PC-9 (cell line): ENCODE measurements around the gene AUTS2. TPM values are rescaled to one million over a fixed set of nuclear protein-coding genes. Genes with fewer than 3 reads are reported as not detected.

Experiments used
- BruUV-seq: library from RNA; stranded (reverse); fragments of 400-500 nt; replicated peaks from 2 replicates; lab custom pipeline; 2021; lab: Mats Ljungman, UMichigan
- CTCF ChIA-PET: fragments of 300-600 bp; sonication (Branson Sonifier 250); formaldehyde crosslinking; loops from one replicate; lab custom pipeline; 2022; ENCODE audit warnings: antibody characterized with exemption; lab: Charles Lee
- POLR2A ChIA-PET: fragments of 300-600 bp; sonication (Branson Sonifier 250); formaldehyde crosslinking; loops from one replicate; lab custom pipeline; 2022; ENCODE audit warnings: antibody characterized with exemption; ENCODE audit not compliant: unreplicated experiment; lab: Charles Lee
- DNase-seq, 2 experiments: peaks; one replicate each; pipeline versions ENCODE4 v3.0.0 to v3.0.0-alpha.2; 2015 to 2022; ENCODE audit warnings: mixed read lengths in 1 of 2
- H2AFZ ChIP-seq: fragments of 200-600 bp; sonication (generic); 2 replicates; pipeline ENCODE4 v1.8.1; 2017; ENCODE audit warnings: antibody characterized with exemption
- H3F3A ChIP-seq: fragments of 200-600 bp; sonication (generic); 2 replicates; pipeline ENCODE4 v1.8.1; 2017; ENCODE audit warnings: antibody characterized with exemption, mild to moderate bottlenecking, low read depth; ENCODE audit not compliant: insufficient read depth
- H3K27ac ChIP-seq: fragments of 200-600 bp; sonication (generic); 2 replicates; pipeline ENCODE4 v1.6.1; 2016; ENCODE audit warnings: mixed run types
- H3K27me3 ChIP-seq: fragments of 200-600 bp; sonication (generic); 2 replicates; pipeline ENCODE4 v1.6.1; 2016; ENCODE audit warnings: low read depth, mixed run types; ENCODE audit not compliant: insufficient read depth
- H3K36me3 ChIP-seq: fragments of 200-600 bp; sonication (generic); 2 replicates; pipeline ENCODE4 v1.6.1; 2016; ENCODE audit warnings: low read depth, mixed run types
- H3K4me1 ChIP-seq: fragments of 200-600 bp; sonication (generic); replicated peaks from 2 replicates; pipeline ENCODE4 v1.6.1; 2016; ENCODE audit warnings: mixed run types; ENCODE audit not compliant: insufficient read depth
- H3K4me2 ChIP-seq: fragments of 200-600 bp; sonication (generic); 2 replicates; pipeline ENCODE4 v1.6.1; 2017; ENCODE audit warnings: mixed run types
- H3K4me3 ChIP-seq: fragments of 200-600 bp; sonication (generic); 2 replicates; pipeline ENCODE4 v1.6.1; 2016; ENCODE audit warnings: mixed run types
- H3K79me2 ChIP-seq: fragments of 200-600 bp; sonication (generic); 2 replicates; pipeline ENCODE4 v1.6.1; 2017; ENCODE audit warnings: low read depth, mixed run types
- H3K9me2 ChIP-seq: fragments of 200-600 bp; sonication (generic); 2 replicates; pipeline ENCODE4 v1.8.1; 2017; ENCODE audit warnings: mild to moderate bottlenecking; ENCODE audit not compliant: insufficient read depth
- H3K9me3 ChIP-seq: fragments of 200-600 bp; sonication (generic); 2 replicates; pipeline ENCODE4 v1.8.1; 2016; ENCODE audit warnings: low read depth; ENCODE audit not compliant: insufficient read depth
- H4K20me1 ChIP-seq: fragments of 200-600 bp; sonication (generic); 2 replicates; pipeline ENCODE4 v1.8.1; 2017; ENCODE audit not compliant: insufficient read depth
- EZH2 ChIP-seq: fragments of 200-600 bp; sonication (generic); IDR thresholded peaks from 2 replicates; pipeline ENCODE4 v1.8.0; 2017; ENCODE audit warnings: antibody characterized with exemption, low read depth
- intact Hi-C: fragments of 100-400 bp; cut with micrococcal nuclease; formaldehyde crosslinking; loops from one replicate; pipeline ENCODE4 v1.10.0; 2022; ENCODE audit not compliant: unreplicated experiment
- total RNA-seq: library from RNA; stranded (reverse); gene quantifications from 2 replicates; pipeline ENCODE4 v1.2.3, GENCODE V29; 2021
- TF ChIP-seq, protein P1 (sequence below): fragments of 200-600 bp; sonication (generic); conservative IDR thresholded peaks from 2 replicates; pipeline ENCODE4 v1.6.1; 2017; ENCODE audit warnings: mixed run types, antibody characterized with exemption, mild to moderate bottlenecking, moderate library complexity

AUTS2 gene
- total RNA-seq, 1 experiment from 2014 or later = not detected

DNA sequence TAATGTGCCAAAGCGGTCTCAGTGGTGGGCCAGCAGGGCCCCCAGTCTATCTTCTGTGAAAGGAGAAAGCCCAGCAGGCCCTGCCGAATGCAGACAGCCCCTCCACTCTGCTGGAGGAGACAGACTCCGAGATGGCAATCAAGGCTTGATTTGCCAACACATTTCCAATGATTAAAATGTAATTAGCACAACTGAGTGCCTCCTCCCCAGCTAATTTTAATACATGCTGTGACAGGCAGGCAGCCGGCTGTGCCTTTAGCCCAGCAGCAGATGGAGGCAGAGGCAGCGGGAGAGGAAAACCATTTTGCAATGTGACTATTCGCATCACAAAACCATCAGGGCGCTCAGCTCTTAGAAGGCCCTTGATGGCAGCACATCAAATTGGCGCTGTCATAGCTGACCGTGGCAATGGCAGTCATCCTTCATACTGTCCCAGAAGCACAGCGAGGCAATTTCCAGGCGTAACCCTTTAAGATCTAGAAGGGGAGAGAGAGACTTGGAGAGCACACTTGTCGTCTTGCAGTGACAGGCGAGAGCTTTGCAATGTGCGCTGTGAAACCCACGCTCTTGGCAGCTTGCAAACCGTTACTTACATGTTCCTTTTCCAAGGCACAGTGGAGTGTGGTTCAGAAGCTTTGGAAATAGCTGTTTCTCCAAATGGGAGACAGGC, 818.8 kb downstream of the AUTS2 start:
- peaks cover 58% of the 10 kb centered on the region for H3K27me3 ChIP-seq
- no peak for DNase-seq
- no peaks in the 10 kb centered on the region for H3K9me2 ChIP-seq
- no peaks in the 10 kb centered on the region for H3K9me3 ChIP-seq
- ChIA-PET CTCF (no interaction called here), POLR2A (no interaction called here)
- no peak overlapping the region for H3K4me3 ChIP-seq
- intact Hi-C loops = no loop called here
- H4K20me1 ChIP-seq = no peaks in the 10 kb centered on the region
- H3K4me2 ChIP-seq = no peak overlapping the region
- H3K36me3 ChIP-seq = no peaks in the 10 kb centered on the region
- no peaks in the 10 kb centered on the region for H3K79me2 ChIP-seq
- H2AFZ ChIP-seq = no peak overlapping the region
- no peaks in the 10 kb centered on the region for H3F3A ChIP-seq
- no peak overlapping the region for H3K27ac ChIP-seq
- TF ChIP-seq EZH2 = no peak
- TF ChIP-seq, protein P1, sequence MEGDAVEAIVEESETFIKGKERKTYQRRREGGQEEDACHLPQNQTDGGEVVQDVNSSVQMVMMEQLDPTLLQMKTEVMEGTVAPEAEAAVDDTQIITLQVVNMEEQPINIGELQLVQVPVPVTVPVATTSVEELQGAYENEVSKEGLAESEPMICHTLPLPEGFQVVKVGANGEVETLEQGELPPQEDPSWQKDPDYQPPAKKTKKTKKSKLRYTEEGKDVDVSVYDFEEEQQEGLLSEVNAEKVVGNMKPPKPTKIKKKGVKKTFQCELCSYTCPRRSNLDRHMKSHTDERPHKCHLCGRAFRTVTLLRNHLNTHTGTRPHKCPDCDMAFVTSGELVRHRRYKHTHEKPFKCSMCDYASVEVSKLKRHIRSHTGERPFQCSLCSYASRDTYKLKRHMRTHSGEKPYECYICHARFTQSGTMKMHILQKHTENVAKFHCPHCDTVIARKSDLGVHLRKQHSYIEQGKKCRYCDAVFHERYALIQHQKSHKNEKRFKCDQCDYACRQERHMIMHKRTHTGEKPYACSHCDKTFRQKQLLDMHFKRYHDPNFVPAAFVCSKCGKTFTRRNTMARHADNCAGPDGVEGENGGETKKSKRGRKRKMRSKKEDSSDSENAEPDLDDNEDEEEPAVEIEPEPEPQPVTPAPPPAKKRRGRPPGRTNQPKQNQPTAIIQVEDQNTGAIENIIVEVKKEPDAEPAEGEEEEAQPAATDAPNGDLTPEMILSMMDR = no peak
- no peaks in the 10 kb centered on the region for H3K4me1 ChIP-seq
- no TSS peak for BruUV-seq

DNA sequence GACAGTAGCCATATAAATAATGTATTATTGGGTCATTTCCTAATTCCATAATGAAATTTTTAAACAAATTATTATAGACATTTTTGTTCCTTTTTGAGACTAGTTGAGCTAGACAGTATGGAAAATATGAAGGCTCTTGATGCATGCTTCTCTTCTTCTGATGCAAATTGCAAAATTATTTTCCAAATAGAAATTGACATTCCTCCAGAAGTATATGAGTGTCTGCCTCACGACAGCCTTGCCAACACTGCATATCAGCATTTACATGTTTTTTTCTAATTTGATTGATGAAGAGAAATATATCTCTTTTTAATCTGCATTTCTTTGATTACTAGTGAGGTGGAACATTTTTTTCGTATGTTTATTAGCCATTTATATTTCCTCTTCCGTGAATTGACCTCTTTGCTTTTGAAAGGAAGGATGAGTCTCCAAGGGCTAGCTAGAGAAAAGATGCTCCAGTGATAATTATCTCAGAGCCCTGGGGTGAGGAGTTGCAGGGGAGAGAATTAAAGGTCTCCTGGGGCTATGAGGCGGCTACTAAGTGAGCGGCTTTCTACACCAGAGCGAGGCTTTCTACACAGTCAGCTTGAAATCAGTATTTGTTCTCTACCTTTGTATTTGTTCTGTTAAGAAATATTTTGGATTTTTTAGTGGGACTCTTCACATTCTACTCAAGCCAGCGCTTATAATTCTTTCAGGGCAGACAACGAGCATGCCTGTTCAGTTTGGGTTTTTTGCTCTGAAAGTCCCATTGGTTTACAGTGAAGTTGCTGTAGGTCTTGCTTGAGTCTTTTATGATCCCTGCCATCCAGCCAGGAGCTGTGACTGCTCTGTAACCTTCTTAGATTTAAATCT, 821.5 kb downstream of the AUTS2 start:
- H3K36me3 ChIP-seq = no peaks in the 10 kb centered on the region
- no peak overlapping the region for H3K4me2 ChIP-seq
- POLR2A ChIA-PET = no interaction called here
- no peaks in the 10 kb centered on the region for H3K79me2 ChIP-seq
- H3K9me2 ChIP-seq = no peaks in the 10 kb centered on the region
- no peaks in the 10 kb centered on the region for H3K4me1 ChIP-seq
- no peak overlapping the region for H2AFZ ChIP-seq
- intact Hi-C loops = no loop called here
- peaks cover 56% of the 10 kb centered on the region for H3K27me3 ChIP-seq
- no peaks in the 10 kb centered on the region for H4K20me1 ChIP-seq
- no TSS peak for BruUV-seq
- H3K9me3 ChIP-seq = no peaks in the 10 kb centered on the region
- H3K4me3 ChIP-seq = no peak overlapping the region
- CTCF ChIA-PET = no interaction called here
- TF ChIP-seq EZH2 = no peak
- TF ChIP-seq, protein P1 = no peak
- DNase-seq = no peak
- no peaks in the 10 kb centered on the region for H3F3A ChIP-seq
- no peak overlapping the region for H3K27ac ChIP-seq

DNA sequence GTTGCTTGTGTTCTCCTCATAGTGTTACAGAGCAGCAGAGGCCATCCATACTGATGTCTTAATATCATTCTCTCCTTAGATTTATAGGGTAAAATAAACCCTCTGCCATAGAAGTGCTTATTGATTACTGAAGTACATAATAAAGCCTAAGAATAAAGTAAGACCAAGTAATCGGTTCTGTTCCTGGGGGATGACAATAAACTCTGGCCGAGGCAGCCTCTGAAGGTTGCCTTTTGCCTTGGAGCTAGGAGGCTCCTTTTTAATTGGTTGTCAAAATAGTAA, 822.0 kb downstream of the AUTS2 start:
- H3K27ac ChIP-seq = no peak overlapping the region

More for the DNA sequence above, 822.0 kb downstream of the AUTS2 start:
- H3K9me2 ChIP-seq = no peaks in the 10 kb centered on the region
- POLR2A ChIA-PET = no interaction called here
- no peak for TF ChIP-seq EZH2
- TF ChIP-seq, protein P1 = no peak
- H3F3A ChIP-seq = no peaks in the 10 kb centered on the region
- H3K27me3 ChIP-seq = peaks cover 50% of the 10 kb centered on the region
- no peaks in the 10 kb centered on the region for H3K9me3 ChIP-seq
- BruUV-seq = no TSS peak
- intact Hi-C loops = no loop called here
- DNase-seq = no peak
- H3K4me3 ChIP-seq = no peak overlapping the region
- H3K4me2 ChIP-seq = no peak overlapping the region
- no peak overlapping the region for H2AFZ ChIP-seq
- CTCF ChIA-PET = no interaction called here
- H3K79me2 ChIP-seq = no peaks in the 10 kb centered on the region
- no peaks in the 10 kb centered on the region for H4K20me1 ChIP-seq
- no peaks in the 10 kb centered on the region for H3K36me3 ChIP-seq
- no peaks in the 10 kb centered on the region for H3K4me1 ChIP-seq
